SK-N-SH (cell line): Measurements from ENCODE around the gene MGST2. TPM values are rescaled to one million over a fixed set of nuclear protein-coding genes. Genes with fewer than 3 reads are reported as not detected.
A peak's percentile ranks its signal among the peaks of the same experiment; 100 is the strongest.

ENCODE experiments used
- CTCF ChIA-PET: fragments of 300-600, 350-600 bp; formaldehyde crosslinking; extraction: SDS; loops from one replicate; lab custom pipeline; 2021; lab: Yijun Ruan, JAX
- POLR2A ChIA-PET: fragments of 350-600 bp; sonication (Branson Sonifier 250); formaldehyde crosslinking; extraction: SDS; loops from one replicate; lab custom pipeline; 2020; ENCODE audit warnings: antibody characterized with exemption, inconsistent platforms; lab: Yijun Ruan, JAX
- DNase-seq: peaks from one replicate; pipeline ENCODE4 v3.0.0; 2012
- H2AFZ ChIP-seq: fragments of 200-600 bp; sonication (generic); 2 replicates; pipeline ENCODE4 v1.8.1; 2016; ENCODE audit warnings: antibody characterized with exemption, mild to moderate bottlenecking, low read depth
- H3F3A ChIP-seq: fragments of 200-600 bp; sonication (generic); replicated peaks from 2 replicates; pipeline ENCODE3; 2016; ENCODE audit warnings: antibody characterized with exemption, mild to moderate bottlenecking; ENCODE audit not compliant: insufficient read depth
- H3K27ac ChIP-seq, 2 experiments: fragments of 200-500 bp in 1 of 2; fragments of 200-600 bp in 1 of 2; sonication (Bioruptor generic) in 1 of 2; sonication (generic), shearing (Covaris generic) in 1 of 2; 2 replicates each; pipeline versions ENCODE4 v1.5.1 to v1.6.1; 2014 to 2016; ENCODE audit warnings: low read depth in 2 of 2, inconsistent platforms in 1 of 2, low read length in 1 of 2, mild to moderate bottlenecking in 1 of 2, mixed read lengths in 1 of 2
- H3K27me3 ChIP-seq: fragments of 200-600 bp; sonication (generic), shearing (Covaris generic); 2 replicates; pipeline ENCODE4 v1.6.1; 2016; ENCODE audit warnings: mixed run types; ENCODE audit not compliant: insufficient read depth
- H3K36me3 ChIP-seq, 2 experiments: fragments of 200-500 bp in 1 of 2; fragments of 200-600 bp in 1 of 2; sonication (Bioruptor generic) in 1 of 2; sonication (generic) in 1 of 2; replicated peaks in 1 of 2; 2 replicates each; pipeline versions ENCODE3 to v1.5.1; 2014 to 2016; ENCODE audit warnings: low read length in 1 of 2, mild to moderate bottlenecking in 1 of 2; ENCODE audit not compliant: insufficient read depth in 2 of 2, control insufficient read depth in 1 of 2
- H3K4me1 ChIP-seq, 2 experiments: fragments of 200-500 bp in 1 of 2; fragments of 200-600 bp in 1 of 2; sonication (Bioruptor generic) in 1 of 2; sonication (generic), shearing (Covaris generic) in 1 of 2; 2 replicates each; pipeline versions ENCODE4 v1.5.1 to v1.6.1; 2014 to 2016; ENCODE audit warnings: low read depth in 1 of 2, low read length in 1 of 2, mixed run types in 1 of 2; ENCODE audit not compliant: insufficient read depth in 2 of 2, control insufficient read depth in 1 of 2
- H3K4me2 ChIP-seq: fragments of 200-600 bp; sonication (generic), shearing (Covaris generic); 2 replicates; pipeline ENCODE4 v1.6.1; 2017; ENCODE audit warnings: mixed run types
- H3K4me3 ChIP-seq, 2 experiments: fragments of 200-500 bp in 1 of 2; fragments of 200-600 bp in 1 of 2; sonication (Bioruptor generic) in 1 of 2; sonication (generic), shearing (Covaris generic) in 1 of 2; 2 replicates each; pipeline versions ENCODE4 v1.5.1 to v1.8.1; 2014 to 2016; ENCODE audit warnings: low read depth in 2 of 2, inconsistent platforms in 1 of 2, low read length in 1 of 2, mild to moderate bottlenecking in 1 of 2, mixed read lengths in 1 of 2, moderate library complexity in 1 of 2
- H3K79me2 ChIP-seq: fragments of 200-600 bp; sonication (generic); 2 replicates; pipeline ENCODE4 v1.8.1; 2017; ENCODE audit warnings: mild to moderate bottlenecking; ENCODE audit not compliant: insufficient read depth
- H3K9ac ChIP-seq: fragments of 200-600 bp; sonication (generic); 2 replicates; pipeline ENCODE4 v1.6.1; 2017; ENCODE audit warnings: mixed run types
- H3K9me2 ChIP-seq: fragments of 200-600 bp; sonication (generic); 2 replicates; pipeline ENCODE4 v1.6.1; 2017; ENCODE audit warnings: mixed run types
- H3K9me3 ChIP-seq: fragments of 200-600 bp; sonication (generic); 2 replicates; pipeline ENCODE4 v1.6.1; 2017; ENCODE audit warnings: mixed run types, mild to moderate bottlenecking, moderate library complexity
- H4K20me1 ChIP-seq: fragments of 200-600 bp; sonication (generic); 2 replicates; pipeline ENCODE4 v1.6.1; 2017; ENCODE audit warnings: mild to moderate bottlenecking, mixed run types; ENCODE audit not compliant: insufficient read depth
- EP300 ChIP-seq, 2 experiments: IDR thresholded peaks; 2 replicates each; pipeline versions ENCODE4 v1.4.0 to v1.6.1; 2012; ENCODE audit warnings: borderline replicate concordance in 1 of 2, low read depth in 1 of 2, low read length in 1 of 2
- EZH2phosphoT487 ChIP-seq: fragments of 200-600 bp; sonication (generic); IDR thresholded peaks from 2 replicates; pipeline ENCODE4 v1.6.1; 2017; ENCODE audit warnings: low read depth, mixed run types, mild to moderate bottlenecking, antibody characterized with exemption, moderate library complexity, borderline replicate concordance
- FOSL2 ChIP-seq: IDR thresholded peaks from 2 replicates; pipeline ENCODE4 v1.4.0; 2012; ENCODE audit warnings: low read depth, mild to moderate bottlenecking, moderate library complexity, borderline replicate concordance
- FOXJ3 ChIP-seq: sonication (generic); formaldehyde crosslinking; IDR thresholded peaks from 2 replicates; pipeline ENCODE4 v1.5.1; 2020; ENCODE audit warnings: mild to moderate bottlenecking, missing genetic modification reagents
- FOXM1 ChIP-seq: IDR thresholded peaks from 2 replicates; pipeline ENCODE4 v1.4.0; 2012; ENCODE audit warnings: low read depth, mild to moderate bottlenecking
- GABPA ChIP-seq: IDR thresholded peaks from 2 replicates; pipeline ENCODE4 v1.4.0; 2012; ENCODE audit warnings: low read depth, mild to moderate bottlenecking
- MEF2A ChIP-seq: IDR thresholded peaks from 2 replicates; pipeline ENCODE4 v1.4.0; 2012; ENCODE audit warnings: low read depth, borderline replicate concordance
- MXI1 ChIP-seq: IDR thresholded peaks from 2 replicates; pipeline ENCODE4 v1.6.1; 2012; ENCODE audit warnings: mild to moderate bottlenecking, low read depth, low read length, improper control_type of control experiment
- NRF1 ChIP-seq: IDR thresholded peaks from 2 replicates; pipeline ENCODE4 v1.6.1; 2012; ENCODE audit warnings: low read depth, mild to moderate bottlenecking, low read length
- RAD21 ChIP-seq: IDR thresholded peaks from 2 replicates; pipeline ENCODE4 v1.6.1; 2012; ENCODE audit warnings: mild to moderate bottlenecking, low read length
- RCOR1 ChIP-seq: fragments of 150-350 bp; IDR thresholded peaks from 2 replicates; pipeline ENCODE4 v1.6.1; 2017; ENCODE audit warnings: antibody characterized with exemption, low read length
- RFX5 ChIP-seq: IDR thresholded peaks from 2 replicates; pipeline ENCODE4 v1.6.1; 2012; ENCODE audit warnings: mild to moderate bottlenecking, improper control_type of control experiment, low read length
- RXRA ChIP-seq: IDR thresholded peaks from 2 replicates; pipeline ENCODE4 v1.4.0; 2012; ENCODE audit warnings: low read depth, mild to moderate bottlenecking, borderline replicate concordance
- SIN3A ChIP-seq: IDR thresholded peaks from 2 replicates; pipeline ENCODE4 v1.6.1; 2012; ENCODE audit warnings: low read depth, mild to moderate bottlenecking, low read length, moderate library complexity, borderline replicate concordance
- SMC3 ChIP-seq: IDR thresholded peaks from 2 replicates; pipeline ENCODE4 v1.6.1; 2012; ENCODE audit warnings: low read depth, low read length, improper control_type of control experiment
- TAF1 ChIP-seq: IDR thresholded peaks from 2 replicates; pipeline ENCODE4 v1.6.1; 2012; ENCODE audit warnings: low read depth, mild to moderate bottlenecking, low read length, moderate library complexity, borderline replicate concordance
- TEAD4 ChIP-seq: IDR thresholded peaks from 2 replicates; pipeline ENCODE4 v1.4.0; 2012; ENCODE audit warnings: mild to moderate bottlenecking, borderline replicate concordance; ENCODE audit not compliant: insufficient read depth
- WGBS: methylation state at CpG from one replicate; pipeline ENCODE4 v1.1.6; 2017; ENCODE audit warnings: low lambda C conversion rate; 5-methylcytosine and 5-hydroxymethylcytosine counted together
- polyA plus RNA-seq, 3 experiments: library from polyadenylated mRNA; depleted of rRNA; stranded (reverse); fragments of >200 nt; gene quantifications; 2 replicates each; pipeline ENCODE4 v1.2.3, GENCODE V29; 2012
- TF ChIP-seq, protein P1 (sequence below): fragments of 150-350 bp; IDR thresholded peaks from 2 replicates; pipeline ENCODE4 v1.6.1; 2016; ENCODE audit warnings: mild to moderate bottlenecking, low read depth, low read length
- TF ChIP-seq, protein P2 (sequence below): IDR thresholded peaks from 2 replicates; pipeline ENCODE4 v1.4.0; 2012; ENCODE audit warnings: low read depth, borderline replicate concordance
- TF ChIP-seq, protein P3 (sequence below): IDR thresholded peaks from 2 replicates; pipeline ENCODE4; 2012
- TF ChIP-seq, protein P4 (sequence below): IDR thresholded peaks from 2 replicates; pipeline ENCODE4 v1.4.0; 2012; ENCODE audit warnings: low read depth
- TF ChIP-seq, protein P5 (sequence below): IDR thresholded peaks from 2 replicates; pipeline ENCODE4 v1.4.0; 2012; ENCODE audit warnings: low read depth, borderline replicate concordance
- TF ChIP-seq, protein P6 (sequence below): fragments of 150-350 bp; IDR thresholded peaks from 2 replicates; pipeline ENCODE4 v1.6.1; 2017; ENCODE audit warnings: antibody characterized with exemption, low read length, low read depth, borderline replicate concordance

The MGST2 gene
- polyA plus RNA-seq (2012; rRNA removed): 26.5 and 32.1 TPM in 2 replicates
- 33.4 and 43.3 TPM in 2 replicates for polyA plus RNA-seq (2012; cell fraction: cytosol; rRNA removed)
- polyA plus RNA-seq (2012; cell fraction: nucleus; rRNA removed): 10.8 and 15.8 TPM in 2 replicates

DNA sequence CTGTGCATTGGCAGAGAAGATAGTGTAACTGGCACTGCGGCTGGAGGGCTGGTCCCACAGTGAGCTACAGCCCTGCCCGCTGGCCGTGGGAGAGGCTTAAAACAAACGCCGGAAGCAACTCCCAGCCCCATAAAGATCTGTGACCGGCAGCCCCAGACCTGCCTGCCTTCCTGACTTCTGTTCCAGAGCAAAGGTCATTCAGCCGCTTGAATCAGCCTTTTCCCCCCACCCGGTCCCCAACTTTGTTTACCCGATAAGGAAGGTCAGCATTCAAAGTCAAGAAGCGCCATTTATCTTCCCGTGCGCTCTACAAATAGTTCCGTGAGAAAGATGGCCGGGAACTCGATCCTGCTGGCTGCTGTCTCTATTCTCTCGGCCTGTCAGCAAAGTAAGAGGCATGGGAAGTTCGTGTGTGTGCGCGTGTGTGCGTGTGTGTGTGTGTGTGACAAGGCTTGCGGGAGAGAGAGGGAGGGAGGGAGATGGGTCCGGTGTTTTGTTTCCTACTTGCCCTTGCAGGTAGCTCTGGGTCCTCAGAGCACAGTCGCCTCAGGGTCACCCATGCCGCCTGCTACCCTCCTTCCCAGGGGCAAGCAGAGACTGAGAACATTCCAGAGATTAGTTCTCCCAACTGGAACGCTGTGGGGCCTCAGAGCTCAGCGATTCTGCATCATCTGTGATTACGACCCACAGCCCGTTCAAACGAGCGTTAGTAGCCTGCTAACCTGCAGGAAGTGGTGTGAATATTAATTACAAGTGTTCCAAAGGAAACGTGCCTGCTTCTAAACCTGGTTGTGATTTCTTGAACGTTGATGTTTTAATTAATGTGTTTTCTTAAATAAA is at the start of gene MGST2:
Gene MGST2 (plus strand): TSS at position 130 of the 840 bp plus-strand sequence. CDS start 201 bp downstream, at position 331.
- Histone ChIP-seq H3K36me3 (no peaks in the 10 kb centered on the region), H3K4me1 (peaks cover 6 to 14% of the 10 kb centered on the region in 2 experiments; a peak in 2 of 4 replicates)
- 6% methylated on average over 27 of the region's 32 CpGs for WGBS
- TF ChIP-seq RCOR1 (no peak), FOSL2 (no peak), TEAD4 (no peak), MEF2A (no peak), TAF1 (peak; percentile 56; the same call in 1 of the 2 replicates), NRF1 (no peak), MXI1 (no peak), RXRA (no peak), SIN3A (0 out of 2 replicates have a peak, but pooled peaks have one; percentile 74), FOXM1 (no peak), SMC3 (no peak), EZH2phosphoT487 (no peak), GABPA (peak; percentile 28; the same call in 1 of the 2 replicates), EP300 (IDR thresholded peaks at IDR 0.05; ENCODE audit: borderline replicate concordance in 1 of 2, low read depth in 1 of 2, low read length in 1 of 2) (no peak), FOXJ3 (CRISPR knock-in tag) (no peak), RAD21 (no peak), RFX5 (no peak)
- TF ChIP-seq, protein P1, sequence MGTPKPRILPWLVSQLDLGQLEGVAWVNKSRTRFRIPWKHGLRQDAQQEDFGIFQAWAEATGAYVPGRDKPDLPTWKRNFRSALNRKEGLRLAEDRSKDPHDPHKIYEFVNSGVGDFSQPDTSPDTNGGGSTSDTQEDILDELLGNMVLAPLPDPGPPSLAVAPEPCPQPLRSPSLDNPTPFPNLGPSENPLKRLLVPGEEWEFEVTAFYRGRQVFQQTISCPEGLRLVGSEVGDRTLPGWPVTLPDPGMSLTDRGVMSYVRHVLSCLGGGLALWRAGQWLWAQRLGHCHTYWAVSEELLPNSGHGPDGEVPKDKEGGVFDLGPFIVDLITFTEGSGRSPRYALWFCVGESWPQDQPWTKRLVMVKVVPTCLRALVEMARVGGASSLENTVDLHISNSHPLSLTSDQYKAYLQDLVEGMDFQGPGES: no peak
- TF ChIP-seq, protein P2, sequence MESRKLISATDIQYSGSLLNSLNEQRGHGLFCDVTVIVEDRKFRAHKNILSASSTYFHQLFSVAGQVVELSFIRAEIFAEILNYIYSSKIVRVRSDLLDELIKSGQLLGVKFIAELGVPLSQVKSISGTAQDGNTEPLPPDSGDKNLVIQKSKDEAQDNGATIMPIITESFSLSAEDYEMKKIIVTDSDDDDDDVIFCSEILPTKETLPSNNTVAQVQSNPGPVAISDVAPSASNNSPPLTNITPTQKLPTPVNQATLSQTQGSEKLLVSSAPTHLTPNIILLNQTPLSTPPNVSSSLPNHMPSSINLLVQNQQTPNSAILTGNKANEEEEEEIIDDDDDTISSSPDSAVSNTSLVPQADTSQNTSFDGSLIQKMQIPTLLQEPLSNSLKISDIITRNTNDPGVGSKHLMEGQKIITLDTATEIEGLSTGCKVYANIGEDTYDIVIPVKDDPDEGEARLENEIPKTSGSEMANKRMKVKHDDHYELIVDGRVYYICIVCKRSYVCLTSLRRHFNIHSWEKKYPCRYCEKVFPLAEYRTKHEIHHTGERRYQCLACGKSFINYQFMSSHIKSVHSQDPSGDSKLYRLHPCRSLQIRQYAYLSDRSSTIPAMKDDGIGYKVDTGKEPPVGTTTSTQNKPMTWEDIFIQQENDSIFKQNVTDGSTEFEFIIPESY: no peak
- TF ChIP-seq, protein P3, sequence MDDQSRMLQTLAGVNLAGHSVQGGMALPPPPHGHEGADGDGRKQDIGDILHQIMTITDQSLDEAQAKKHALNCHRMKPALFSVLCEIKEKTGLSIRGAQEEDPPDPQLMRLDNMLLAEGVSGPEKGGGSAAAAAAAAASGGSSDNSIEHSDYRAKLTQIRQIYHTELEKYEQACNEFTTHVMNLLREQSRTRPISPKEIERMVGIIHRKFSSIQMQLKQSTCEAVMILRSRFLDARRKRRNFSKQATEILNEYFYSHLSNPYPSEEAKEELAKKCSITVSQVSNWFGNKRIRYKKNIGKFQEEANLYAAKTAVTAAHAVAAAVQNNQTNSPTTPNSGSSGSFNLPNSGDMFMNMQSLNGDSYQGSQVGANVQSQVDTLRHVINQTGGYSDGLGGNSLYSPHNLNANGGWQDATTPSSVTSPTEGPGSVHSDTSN: no peak; the same call in 1 of the 2 replicates
- TF ChIP-seq, protein P4, sequence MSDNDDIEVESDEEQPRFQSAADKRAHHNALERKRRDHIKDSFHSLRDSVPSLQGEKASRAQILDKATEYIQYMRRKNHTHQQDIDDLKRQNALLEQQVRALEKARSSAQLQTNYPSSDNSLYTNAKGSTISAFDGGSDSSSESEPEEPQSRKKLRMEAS: no peak
- TF ChIP-seq, protein P5, sequence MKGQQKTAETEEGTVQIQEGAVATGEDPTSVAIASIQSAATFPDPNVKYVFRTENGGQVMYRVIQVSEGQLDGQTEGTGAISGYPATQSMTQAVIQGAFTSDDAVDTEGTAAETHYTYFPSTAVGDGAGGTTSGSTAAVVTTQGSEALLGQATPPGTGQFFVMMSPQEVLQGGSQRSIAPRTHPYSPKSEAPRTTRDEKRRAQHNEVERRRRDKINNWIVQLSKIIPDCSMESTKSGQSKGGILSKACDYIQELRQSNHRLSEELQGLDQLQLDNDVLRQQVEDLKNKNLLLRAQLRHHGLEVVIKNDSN: no peak
- TF ChIP-seq, protein P6, sequence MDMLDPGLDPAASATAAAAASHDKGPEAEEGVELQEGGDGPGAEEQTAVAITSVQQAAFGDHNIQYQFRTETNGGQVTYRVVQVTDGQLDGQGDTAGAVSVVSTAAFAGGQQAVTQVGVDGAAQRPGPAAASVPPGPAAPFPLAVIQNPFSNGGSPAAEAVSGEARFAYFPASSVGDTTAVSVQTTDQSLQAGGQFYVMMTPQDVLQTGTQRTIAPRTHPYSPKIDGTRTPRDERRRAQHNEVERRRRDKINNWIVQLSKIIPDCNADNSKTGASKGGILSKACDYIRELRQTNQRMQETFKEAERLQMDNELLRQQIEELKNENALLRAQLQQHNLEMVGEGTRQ: no peak

More for the DNA sequence above, at the start of gene MGST2:
- Histone ChIP-seq H3K27me3 (no peaks in the 10 kb centered on the region), H3K9me2 (no peaks in the 10 kb centered on the region), H4K20me1 (no peaks in the 10 kb centered on the region), H3F3A (no peaks in the 10 kb centered on the region), H3K9me3 (no peaks in the 10 kb centered on the region), H3K9ac (peak within 1 kb of the TSS; percentile 74), H3K4me3 (peak within 1 kb of the TSS; percentile 56 to 73), H3K4me2 (peak within 1 kb of the TSS; percentile 82), H2AFZ (peak within 1 kb of the TSS; percentile 97), H3K79me2 (no peaks in the 10 kb centered on the region), H3K27ac (peak within 1 kb of the TSS; percentile 72 to 86)
- ChIA-PET CTCF (interaction anchor here (0.6 to 7.0 kb wide), 4 partner anchors 12 to 660 kb away, joined by 3 to 77 read pairs (median 4); no protein-coding TSS in a partner anchor), POLR2A (no interaction called here)
- peak; percentile 58 for DNase-seq
